H9 (cell line): ENCODE data around the gene STAT1. TPM values are rescaled to one million over a fixed set of nuclear protein-coding genes. Genes with fewer than 3 reads are reported as not detected.
A peak's percentile ranks its signal among the peaks of the same experiment; 100 is the strongest.
"Not testable (repeated sequence)": the region's sequence is repeated elsewhere in the genome, so short reads cannot be mapped to it uniquely, and the experiment has no call there.

Source experiments
- DNase-seq: peaks from one replicate; pipeline ENCODE4 v3.0.0-alpha.2; 2017
- H2AFZ ChIP-seq: one replicate; pipeline ENCODE4 v1.6.1; 2013; ENCODE audit warnings: mild to moderate bottlenecking, low read length, control low read depth, moderate library complexity
- H2AK5ac ChIP-seq: 2 replicates; pipeline ENCODE4 v1.6.1; 2013; ENCODE audit warnings: low read length, control low read depth, mixed read lengths; ENCODE audit not compliant: insufficient read length
- H2BK120ac ChIP-seq: one replicate; pipeline ENCODE4 v1.6.1; 2013; ENCODE audit warnings: low read depth, mild to moderate bottlenecking, low read length, control low read depth, inconsistent platforms; ENCODE audit not compliant: poor library complexity, severe bottlenecking
- H2BK12ac ChIP-seq: 2 replicates; pipeline ENCODE4 v1.6.1; 2013; ENCODE audit warnings: low read length, control low read depth, mixed read lengths, low read depth; ENCODE audit not compliant: insufficient read length
- H2BK15ac ChIP-seq: 2 replicates; pipeline ENCODE4 v1.6.1; 2013; ENCODE audit warnings: low read depth, low read length, control low read depth
- H2BK20ac ChIP-seq: one replicate; pipeline ENCODE4 v1.6.1; 2013; ENCODE audit warnings: low read depth, mild to moderate bottlenecking, low read length, control low read depth, inconsistent platforms; ENCODE audit not compliant: poor library complexity, severe bottlenecking
- H2BK5ac ChIP-seq: 2 replicates; pipeline ENCODE4 v1.6.1; 2013; ENCODE audit warnings: low read length, control low read depth, mixed read lengths; ENCODE audit not compliant: insufficient read length
- H3K14ac ChIP-seq: 2 replicates; pipeline ENCODE4 v1.6.1; 2013; ENCODE audit warnings: low read length, control low read depth; ENCODE audit not compliant: insufficient read depth
- H3K18ac ChIP-seq: 2 replicates; pipeline ENCODE4 v1.6.1; 2013; ENCODE audit warnings: low read depth, mild to moderate bottlenecking, mixed read lengths, low read length, control low read depth; ENCODE audit not compliant: insufficient read length
- H3K23ac ChIP-seq: 2 replicates; pipeline ENCODE4 v1.6.1; 2013; ENCODE audit warnings: low read length, control low read depth, mixed read lengths, low read depth; ENCODE audit not compliant: insufficient read length
- H3K23me2 ChIP-seq: 2 replicates; pipeline ENCODE4 v1.6.1; 2013; ENCODE audit warnings: low read depth, mild to moderate bottlenecking, mixed read lengths, low read length, control low read depth; ENCODE audit not compliant: insufficient read length, poor library complexity, severe bottlenecking
- H3K27ac ChIP-seq: 2 replicates; pipeline ENCODE4 v1.5.1; 2013; ENCODE audit warnings: low read length, control low read depth, mixed read lengths, low read depth; ENCODE audit not compliant: insufficient read length
- H3K27me3 ChIP-seq: 2 replicates; pipeline ENCODE4 v1.6.1; 2013; ENCODE audit warnings: low read length, control low read depth, inconsistent platforms; ENCODE audit not compliant: insufficient read depth
- H3K4ac ChIP-seq: 2 replicates; pipeline ENCODE4 v1.6.1; 2013; ENCODE audit warnings: low read depth, mild to moderate bottlenecking, control low read depth, inconsistent platforms, low read length, moderate library complexity
- H3K4me1 ChIP-seq: 2 replicates; pipeline ENCODE4 v1.6.1; 2013; ENCODE audit warnings: low read length, control low read depth, inconsistent platforms; ENCODE audit not compliant: insufficient read depth
- H3K4me2 ChIP-seq: 2 replicates; pipeline ENCODE4 v1.6.1; 2013; ENCODE audit warnings: low read length, control low read depth, mixed read lengths; ENCODE audit not compliant: insufficient read length, insufficient read depth
- H3K56ac ChIP-seq: 2 replicates; pipeline ENCODE4 v1.6.1; 2013; ENCODE audit warnings: low read depth, mild to moderate bottlenecking, mixed read lengths, low read length, control low read depth; ENCODE audit not compliant: insufficient read length
- H3K79me1 ChIP-seq: 2 replicates; pipeline ENCODE4 v1.6.1; 2013; ENCODE audit warnings: low read depth, mild to moderate bottlenecking, moderate library complexity, low read length, control low read depth, inconsistent platforms; ENCODE audit not compliant: insufficient read depth, poor library complexity, severe bottlenecking
- H3K79me2 ChIP-seq: 2 replicates; pipeline ENCODE4 v1.6.1; 2013; ENCODE audit warnings: low read length, control low read depth, inconsistent platforms; ENCODE audit not compliant: insufficient read depth
- H3K9ac ChIP-seq: 2 replicates; pipeline ENCODE4 v1.6.1; 2013; ENCODE audit warnings: low read length, control low read depth, mixed read lengths; ENCODE audit not compliant: insufficient read length; ENCODE audit errors: extremely low read depth
- H3K9me3 ChIP-seq: one replicate; pipeline ENCODE4 v1.6.1; 2013; ENCODE audit warnings: low read depth, low read length, inconsistent platforms; ENCODE audit not compliant: control insufficient read depth
- H3T11ph ChIP-seq: one replicate; pipeline ENCODE4 v1.6.1; 2013; ENCODE audit warnings: mild to moderate bottlenecking, low read length, control low read depth, inconsistent platforms
- H4K20me1 ChIP-seq: one replicate; pipeline ENCODE4 v1.6.1; 2013; ENCODE audit not compliant: control insufficient read depth, insufficient read length, insufficient read depth
- H4K5ac ChIP-seq: 2 replicates; pipeline ENCODE4 v1.6.1; 2013; ENCODE audit warnings: low read depth, mild to moderate bottlenecking, mixed read lengths, low read length, control low read depth; ENCODE audit not compliant: insufficient read length
- H4K8ac ChIP-seq: replicated peaks from 2 replicates; pipeline ENCODE4 v1.6.1; 2013; ENCODE audit warnings: low read length, control low read depth, mixed read lengths, low read depth; ENCODE audit not compliant: insufficient read length
- H4K91ac ChIP-seq: 2 replicates; pipeline ENCODE4 v1.6.1; 2013; ENCODE audit warnings: low read depth, mild to moderate bottlenecking, moderate library complexity, mixed read lengths, low read length, control low read depth; ENCODE audit not compliant: insufficient read length
- H3K27ac Mint-ChIP-seq, 3 experiments: 2 replicates in 2 of 3; 3 replicates in 1 of 3; pipeline ENCODE4 v1.8.0; 2020 to 2021; ENCODE audit warnings: mixed read lengths in 3 of 3, mild to moderate bottlenecking in 1 of 3, moderate library complexity in 1 of 3
- H3K27me3 Mint-ChIP-seq: 2 replicates; pipeline ENCODE4 v1.8.0; 2021; ENCODE audit warnings: low read depth, mild to moderate bottlenecking, moderate library complexity, mixed read lengths
- H3K36me3 Mint-ChIP-seq, 3 experiments: 2 replicates in 2 of 3; 3 replicates in 1 of 3; pipeline ENCODE4 v1.8.0; 2020 to 2021; ENCODE audit warnings: low read depth in 3 of 3, mixed read lengths in 3 of 3; ENCODE audit not compliant: insufficient read depth in 1 of 3
- H3K4me1 Mint-ChIP-seq, 2 experiments: 2 replicates each; pipeline ENCODE4 v1.8.0; 2020; ENCODE audit warnings: mixed read lengths in 2 of 2
- H3K4me3 Mint-ChIP-seq, 2 experiments: 2 replicates in 1 of 2; 3 replicates in 1 of 2; pipeline ENCODE4 v1.8.0; 2020 to 2021; ENCODE audit warnings: mild to moderate bottlenecking in 2 of 2, mixed read lengths in 2 of 2, moderate library complexity in 1 of 2
- H3K9me3 Mint-ChIP-seq, 2 experiments: 2 replicates in 1 of 2; 3 replicates in 1 of 2; pipeline ENCODE4 v1.8.0; 2020; ENCODE audit warnings: mild to moderate bottlenecking in 2 of 2, mixed read lengths in 2 of 2, moderate library complexity in 1 of 2
- WGBS: extraction: QIAGEN DNeasy Blood & Tissue Kit; methylation state at CpG from one replicate; pipeline ENCODE4 v1.1.7; 2013; ENCODE audit warnings: missing lambda C conversion rate, low lambda C conversion rate, mixed read lengths; ENCODE audit not compliant: insufficient read length; ENCODE audit errors: extremely low coverage; 5-methylcytosine and 5-hydroxymethylcytosine counted together
- total RNA-seq: library from RNA; stranded (reverse); gene quantifications from 2 replicates; pipeline ENCODE4 v1.2.1, GENCODE V29; 2021
- TF ChIP-seq, protein P1 (sequence below): fragments of 200-600 bp; sonication (generic); conservative IDR thresholded peaks from 3 replicates; pipeline ENCODE4 v1.8.0; 2021; ENCODE audit warnings: antibody characterized with exemption, mild to moderate bottlenecking

STAT1 gene
- total RNA-seq, 1 experiment from 2014 or later, result 48.1 TPM

- DNase-seq, result no peak
- TF ChIP-seq, protein P1, sequence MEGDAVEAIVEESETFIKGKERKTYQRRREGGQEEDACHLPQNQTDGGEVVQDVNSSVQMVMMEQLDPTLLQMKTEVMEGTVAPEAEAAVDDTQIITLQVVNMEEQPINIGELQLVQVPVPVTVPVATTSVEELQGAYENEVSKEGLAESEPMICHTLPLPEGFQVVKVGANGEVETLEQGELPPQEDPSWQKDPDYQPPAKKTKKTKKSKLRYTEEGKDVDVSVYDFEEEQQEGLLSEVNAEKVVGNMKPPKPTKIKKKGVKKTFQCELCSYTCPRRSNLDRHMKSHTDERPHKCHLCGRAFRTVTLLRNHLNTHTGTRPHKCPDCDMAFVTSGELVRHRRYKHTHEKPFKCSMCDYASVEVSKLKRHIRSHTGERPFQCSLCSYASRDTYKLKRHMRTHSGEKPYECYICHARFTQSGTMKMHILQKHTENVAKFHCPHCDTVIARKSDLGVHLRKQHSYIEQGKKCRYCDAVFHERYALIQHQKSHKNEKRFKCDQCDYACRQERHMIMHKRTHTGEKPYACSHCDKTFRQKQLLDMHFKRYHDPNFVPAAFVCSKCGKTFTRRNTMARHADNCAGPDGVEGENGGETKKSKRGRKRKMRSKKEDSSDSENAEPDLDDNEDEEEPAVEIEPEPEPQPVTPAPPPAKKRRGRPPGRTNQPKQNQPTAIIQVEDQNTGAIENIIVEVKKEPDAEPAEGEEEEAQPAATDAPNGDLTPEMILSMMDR, result no peak
- no peak overlapping the region for H2AFZ ChIP-seq
- Mint-ChIP-seq H3K27ac (0 out of 7 replicates have a peak overlapping the region, but pooled peaks of 1 of the 3 experiments have one; percentile 9), H3K36me3 (peaks cover 0 to 9% (median 3%) of the 10 kb centered on the region in 3 experiments; a peak in 3 of 7 replicates), H3K27me3 (no peaks in the 10 kb centered on the region), H3K9me3 (no peaks in the 10 kb centered on the region; a peak in 1 of 5 replicates), H3K4me3 (no peak overlapping the region), H3K4me1 (no peaks in the 10 kb centered on the region)
- no peaks in the 10 kb centered on the region for H3K79me2 ChIP-seq
- H3K27me3 ChIP-seq, result no peaks in the 10 kb centered on the region
- H3K4ac ChIP-seq, result no peak overlapping the region
- no peak overlapping the region for H4K5ac ChIP-seq
- no peak overlapping the region for H3K56ac ChIP-seq
- no peak overlapping the region for H4K8ac ChIP-seq
- H3T11ph ChIP-seq, result no peak overlapping the region
- H2AK5ac ChIP-seq, result no peak overlapping the region
- H3K18ac ChIP-seq, result no peak overlapping the region
- H3K14ac ChIP-seq, result no peak overlapping the region
- H2BK120ac ChIP-seq, result no peak overlapping the region
- H3K4me1 ChIP-seq, result no peaks in the 10 kb centered on the region
- no peak overlapping the region for H2BK15ac ChIP-seq
- no peaks in the 10 kb centered on the region for H3K23me2 ChIP-seq
- no peak overlapping the region for H4K91ac ChIP-seq
- no peaks in the 10 kb centered on the region for H3K9me3 ChIP-seq
- no peak overlapping the region for H3K23ac ChIP-seq
- H2BK12ac ChIP-seq, result no peak overlapping the region
- H2BK5ac ChIP-seq, result no peak overlapping the region
- H3K27ac ChIP-seq, result no peak overlapping the region
- no peaks in the 10 kb centered on the region for H3K79me1 ChIP-seq
- H2BK20ac ChIP-seq, result no peak overlapping the region
- no peak overlapping the region for H3K9ac ChIP-seq
- no peaks in the 10 kb centered on the region for H4K20me1 ChIP-seq
- no CpG with 5 or more reads among the region's 2 CpGs for WGBS
- H3K4me2 ChIP-seq, result no peak overlapping the region
These were observed 52.0 kb downstream of the STAT1 start for GRCh38 chr2:190961918-190962487.

DNA sequence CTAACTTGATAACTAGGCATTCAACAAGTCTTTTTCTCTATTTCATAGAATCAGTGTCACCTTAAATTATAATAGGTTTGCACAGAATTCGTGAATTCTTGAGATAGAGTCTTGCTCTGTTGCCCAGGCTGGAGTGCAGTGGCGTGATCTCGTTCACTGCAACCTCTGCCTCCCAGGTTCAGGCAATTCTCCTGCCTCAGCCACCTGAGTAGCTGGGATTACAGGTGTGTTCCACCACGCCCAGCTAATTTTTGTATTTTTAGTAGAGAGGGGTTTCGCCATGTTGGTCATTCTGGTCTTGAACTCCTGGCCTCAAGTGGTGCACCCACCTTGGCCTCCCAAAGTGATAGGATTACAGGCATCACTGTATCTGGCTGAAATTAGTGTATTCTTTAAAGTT, 52.9 kb downstream of the STAT1 start:
- H3K27ac ChIP-seq, H4K5ac ChIP-seq: not testable (repeated sequence)

More for the DNA sequence above, 52.9 kb downstream of the STAT1 start:
- not testable (repeated sequence) for H3K14ac ChIP-seq, H3K56ac ChIP-seq, H2AFZ ChIP-seq, DNase-seq, H3K4ac ChIP-seq, H3K4me3 Mint-ChIP-seq, H3K9me3 ChIP-seq, H4K91ac ChIP-seq, H3K27ac Mint-ChIP-seq, H3K9ac ChIP-seq, H3K23ac ChIP-seq, H4K20me1 ChIP-seq, H3K27me3 ChIP-seq, H3K79me1 ChIP-seq, H3K4me2 ChIP-seq, H2BK20ac ChIP-seq, H3K79me2 ChIP-seq, H2BK120ac ChIP-seq, H3K9me3 Mint-ChIP-seq, H2AK5ac ChIP-seq, H3T11ph ChIP-seq, H3K18ac ChIP-seq, H2BK5ac ChIP-seq, H3K4me1 ChIP-seq, H3K27me3 Mint-ChIP-seq, H4K8ac ChIP-seq, H2BK15ac ChIP-seq, H3K4me1 Mint-ChIP-seq, H3K23me2 ChIP-seq, H2BK12ac ChIP-seq
- no CpG with 5 or more reads among the region's 5 CpGs for WGBS
- peaks cover 4 to 13% (median 11%) of the 10 kb centered on the region in 3 experiments; a peak in 5 of 7 replicates for H3K36me3 Mint-ChIP-seq
